NCI-H2171 (cell line): Measurements from ENCODE around the gene TRIM29.

Source experiments
- DNase-seq: peaks from one replicate; lab custom pipeline; 2025; lab: John Stamatoyannopoulos, UW

Gene TRIM29

GRCh38 chr11:120139316-120140069, 1.6 kb upstream of the TRIM29 start:
- DNase-seq = no peak

GRCh38 chr11:120137187-120137610, 714 bp downstream of the TRIM29 start:
- DNase-seq = no peak

DNA sequence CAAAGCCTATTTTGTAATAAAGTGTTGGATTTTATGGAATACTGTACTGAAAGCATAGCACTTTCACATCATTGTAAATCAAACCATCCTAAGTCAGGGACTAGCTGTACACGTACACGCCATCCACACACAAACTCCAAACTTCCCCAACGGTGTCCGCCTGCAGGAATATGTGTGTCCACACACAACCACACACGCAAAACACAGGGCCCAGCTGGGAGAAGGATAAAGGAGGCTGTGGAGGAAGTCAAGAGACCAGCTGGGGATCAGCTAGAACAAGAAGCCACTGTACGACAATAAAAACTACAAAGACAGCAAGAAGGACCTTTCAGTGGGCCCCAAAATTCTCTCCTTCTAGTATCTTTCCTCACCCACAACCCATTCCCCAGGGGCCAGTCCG, 1.6 kb downstream of the TRIM29 start:
- DNase-seq = no peak

DNA sequence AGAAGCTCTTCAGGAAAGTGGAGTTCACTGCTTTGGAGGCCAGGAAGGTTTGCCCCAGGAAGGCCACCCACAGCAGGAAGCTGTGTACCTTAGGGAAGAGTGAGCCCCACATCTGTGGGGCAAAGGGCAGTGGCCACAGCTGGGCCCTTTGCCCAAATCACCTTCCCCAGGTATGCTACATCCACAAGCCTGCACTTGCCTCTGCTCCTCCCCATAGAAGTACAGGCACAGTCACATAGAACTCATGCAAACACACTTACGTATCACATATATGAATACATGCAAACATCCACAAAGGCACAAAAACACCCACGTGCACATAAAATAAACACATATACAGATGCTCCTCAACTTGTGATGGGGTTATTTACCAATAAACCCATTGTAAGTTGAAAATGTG, 2.1 kb downstream of the TRIM29 start:
- DNase-seq = no peak

DNA sequence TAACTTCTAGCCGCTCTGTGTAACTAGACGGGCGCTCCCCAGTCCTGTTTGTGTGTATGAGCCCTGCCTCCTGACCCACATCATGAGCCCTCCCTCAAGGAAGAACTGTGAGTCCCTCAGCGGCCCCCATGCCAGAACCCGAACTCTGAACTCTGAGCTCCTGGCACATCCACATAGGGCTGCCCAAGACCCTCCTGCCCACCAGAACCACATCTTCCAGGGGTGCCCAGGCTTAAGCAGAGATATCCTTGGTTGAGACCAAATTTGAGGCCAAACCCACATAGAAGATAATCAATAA, 3.0 kb downstream of the TRIM29 start:
- DNase-seq = no peak

- no peak for DNase-seq
These were observed 3.6 kb downstream of the TRIM29 start for GRCh38 chr11:120134106-120134930.

GRCh38 chr11:120133216-120134105, 4.5 kb downstream of the TRIM29 start:
- no peak for DNase-seq

GRCh38 chr11:120132645-120133185, 5.2 kb downstream of the TRIM29 start:
- no peak for DNase-seq

DNA sequence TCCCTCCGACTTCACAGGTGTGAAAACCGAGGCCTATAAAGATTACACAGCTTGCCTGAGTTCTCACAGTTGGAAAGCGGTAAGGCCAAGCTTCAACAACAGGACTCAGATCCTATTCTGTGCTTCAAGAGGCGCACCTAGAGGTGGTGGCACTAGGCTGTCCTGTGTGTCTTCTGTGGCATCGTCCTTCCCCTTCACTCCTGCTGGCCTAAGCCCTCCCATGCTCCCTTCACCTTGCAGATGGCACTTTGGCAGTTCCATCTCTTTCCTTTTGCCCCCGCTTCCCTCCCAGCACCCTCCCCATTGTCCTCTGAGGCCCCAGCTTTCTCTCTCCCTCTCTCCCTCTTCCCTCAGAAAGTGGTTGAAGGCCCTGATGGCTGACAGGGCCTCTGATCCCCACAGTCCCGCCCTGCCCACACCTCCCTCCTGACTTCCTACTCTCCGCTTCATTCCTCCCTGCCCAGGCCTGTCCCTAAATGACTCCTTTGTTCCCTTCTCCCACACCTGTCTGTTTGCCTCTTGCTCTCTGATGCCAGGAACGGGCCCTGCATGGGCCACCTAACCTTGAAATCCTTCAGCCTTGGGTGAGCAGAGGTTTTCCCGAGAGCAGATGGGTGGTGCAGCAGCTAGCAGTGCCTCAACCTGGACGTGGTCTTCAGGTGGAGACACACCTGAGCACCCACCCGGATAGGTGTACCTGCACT, 5.8 kb downstream of the TRIM29 start:
- no peak for DNase-seq

DNA sequence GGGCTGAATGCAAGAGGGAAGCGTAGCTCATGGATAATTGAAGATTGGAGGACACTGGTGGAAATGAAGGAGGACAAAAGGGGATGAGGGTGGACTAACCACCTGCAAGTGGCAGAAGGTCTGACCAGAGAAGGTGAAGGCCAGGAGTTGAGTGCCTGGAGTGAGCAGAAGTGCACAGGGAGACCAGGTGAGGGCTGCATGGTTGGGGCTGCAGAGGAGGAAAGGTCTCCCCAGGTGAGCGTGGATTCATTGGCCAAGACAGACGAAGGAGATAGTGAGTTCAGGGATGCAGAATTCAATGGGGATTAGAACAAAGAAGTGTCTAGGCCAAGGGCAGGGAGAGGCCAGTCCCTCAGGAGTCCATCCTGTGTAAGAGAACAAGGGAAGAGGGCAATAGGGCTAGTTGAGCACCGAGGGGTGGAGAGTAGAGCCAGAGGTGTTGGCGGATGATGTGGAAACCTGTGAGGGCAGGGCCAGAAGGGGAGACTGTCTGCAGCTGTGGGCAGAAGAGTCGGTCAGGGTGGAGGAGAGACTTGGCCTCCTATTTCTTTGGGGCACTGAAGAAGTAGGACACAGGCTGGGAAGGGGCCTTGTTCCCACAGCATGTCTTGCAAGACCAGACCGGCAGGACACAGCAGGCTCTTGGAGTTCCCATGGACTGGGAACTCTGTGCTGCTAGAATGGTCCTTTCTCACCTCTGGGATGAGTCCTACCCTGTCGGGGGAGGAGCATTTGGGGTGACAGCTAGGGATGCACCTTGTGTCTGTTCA, 6.7 kb downstream of the TRIM29 start:
- DNase-seq = no peak

- no peak for DNase-seq
These were observed 7.5 kb downstream of the TRIM29 start for GRCh38 chr11:120130176-120130980.

DNA sequence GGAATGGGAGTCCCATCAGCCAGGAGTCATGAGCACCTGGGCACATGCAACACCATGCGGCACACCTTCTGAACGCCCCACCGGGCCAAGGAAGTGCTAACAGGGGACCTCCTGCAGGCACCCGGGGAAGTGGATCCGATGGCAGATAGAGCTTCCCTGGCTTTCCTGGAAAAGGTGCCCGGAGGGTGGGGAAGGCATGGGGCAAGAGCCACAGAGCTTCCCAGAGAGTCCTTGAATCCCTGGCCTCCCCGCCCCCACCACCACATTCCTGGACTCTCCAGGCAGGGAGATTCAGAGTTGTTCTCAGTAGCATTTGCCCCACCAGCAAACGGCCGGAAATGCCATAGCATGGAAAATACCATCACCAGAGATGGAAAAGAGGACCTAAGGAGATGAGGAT, 8.3 kb downstream of the TRIM29 start:
- no peak for DNase-seq

GRCh38 chr11:120128392-120129119, 9.4 kb downstream of the TRIM29 start:
- no peak for DNase-seq

- DNase-seq = no peak
These were observed 10.7 kb downstream of the TRIM29 start for GRCh38 chr11:120127236-120127635.

GRCh38 chr11:120126620-120127019, 11.3 kb downstream of the TRIM29 start:
- DNase-seq = no peak

DNA sequence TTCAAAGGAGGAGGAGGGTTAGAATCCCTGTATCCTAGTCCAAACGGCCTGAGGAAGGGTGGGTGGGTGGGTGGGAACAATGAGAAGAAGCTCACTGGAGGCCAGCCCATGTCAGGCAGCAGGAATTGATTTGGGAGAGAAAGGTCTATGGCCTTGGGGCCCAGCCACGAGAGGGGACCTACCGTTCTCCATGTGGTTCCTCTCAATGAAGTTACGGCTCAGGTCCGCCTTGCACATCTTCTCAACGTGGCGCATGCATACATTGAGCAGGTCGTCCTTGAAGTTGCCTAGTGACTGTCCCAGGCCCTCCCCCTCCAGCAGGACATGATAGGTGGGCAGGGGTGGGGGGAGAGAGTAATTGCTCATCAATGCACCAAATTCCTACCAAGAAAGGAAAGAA, 12.4 kb downstream of the TRIM29 start:
- DNase-seq = no peak

DNA sequence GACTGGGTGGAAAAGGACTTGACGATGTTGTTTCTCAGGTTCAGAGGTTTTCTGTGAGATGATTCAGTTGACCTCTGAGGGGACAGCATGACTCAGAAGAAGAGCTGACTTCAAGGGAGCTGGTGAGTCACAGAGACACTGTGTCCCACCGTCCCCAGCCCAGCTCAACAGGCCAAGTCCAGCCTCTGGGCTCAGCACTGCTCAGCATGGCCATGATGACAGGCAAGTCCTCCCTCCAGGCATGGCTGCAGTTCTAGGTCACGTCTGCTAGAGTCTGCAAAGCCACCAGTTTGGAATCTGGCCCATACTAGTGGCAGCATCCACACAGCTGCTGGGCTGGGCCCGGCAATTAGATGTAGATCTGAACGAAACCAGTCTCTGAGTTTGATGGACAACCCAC, 12.9 kb downstream of the TRIM29 start:
- no peak for DNase-seq

GRCh38 chr11:120124355-120124754, 13.6 kb downstream of the TRIM29 start:
- DNase-seq = no peak

GRCh38 chr11:120123946-120124345, 14.0 kb downstream of the TRIM29 start:
- DNase-seq = no peak
